GM12878 (cell line): ENCODE data around the gene TMEM63B. TPM values are rescaled to one million over a fixed set of nuclear protein-coding genes. Genes with fewer than 3 reads are reported as not detected.

Experiments used
- ATAC-seq: fragments of 200-7000 bp; cut with Tn5 transposase; 3 replicates; pipeline ENCODE4 v1.9.1; 2020; ENCODE audit warnings: mild to moderate bottlenecking, moderate library complexity
- BruUV-seq: library from RNA; stranded (reverse); fragments of 400-500 nt; replicated peaks from 2 replicates; lab custom pipeline; 2021; lab: Mats Ljungman, UMichigan
- CTCF ChIA-PET: fragments of 300-600 bp; sonication (Branson Sonifier 250); formaldehyde crosslinking; extraction: SDS; loops from one replicate; lab custom pipeline; 2021; ENCODE audit warnings: inconsistent platforms; lab: Yijun Ruan, JAX
- POLR2A ChIA-PET: fragments of 350-600 bp; formaldehyde crosslinking; extraction: SDS; loops from one replicate; lab custom pipeline; 2021; ENCODE audit warnings: inconsistent platforms; lab: Charles Lee
- RAD21 ChIA-PET: fragments of 300-600 bp; sonication (Branson Sonifier 250); formaldehyde crosslinking; loops from one replicate; lab custom pipeline; 2023; ENCODE audit warnings: antibody characterized with exemption; ENCODE audit not compliant: unreplicated experiment; lab: Charles Lee
- SMC1A ChIA-PET: fragments of 300-600 bp; sonication (Branson Sonifier 250); formaldehyde crosslinking; loops from one replicate; lab custom pipeline; 2023; ENCODE audit not compliant: unreplicated experiment, uncharacterized antibody; lab: Charles Lee
- DNase-seq: peaks from one replicate; pipeline ENCODE4 v3.0.0-alpha.2; 2011; ENCODE audit warnings: low read depth, low spot score
- FAIRE-seq: peaks from 3 replicates; lab custom pipeline; 2011; peaks lifted over from hg19 to GRCh38; lab: Jason Lieb, UNC
- H2AFZ ChIP-seq: 2 replicates; pipeline ENCODE4 v1.6.0; 2011; ENCODE audit warnings: low read depth, low read length, control low read depth; ENCODE audit not compliant: control insufficient read depth
- H3K27ac ChIP-seq: 2 replicates; pipeline ENCODE4 v1.5.1; 2011; ENCODE audit warnings: control low read depth; ENCODE audit not compliant: control insufficient read depth, insufficient read depth
- H3K27me3 ChIP-seq, 2 experiments: replicated peaks in 1 of 2; 2 replicates each; pipeline versions ENCODE4 v1.6.0 to v1.6.1; 2011; ENCODE audit warnings: low read length in 1 of 2; ENCODE audit not compliant: control insufficient read depth in 2 of 2, insufficient read depth in 2 of 2
- H3K36me3 ChIP-seq, 2 experiments: 2 replicates each; pipeline ENCODE4 v1.5.1; 2011; ENCODE audit warnings: low read length in 1 of 2; ENCODE audit not compliant: control insufficient read depth in 2 of 2, insufficient read depth in 2 of 2
- H3K4me1 ChIP-seq: 2 replicates; pipeline ENCODE4 v1.6.1; 2011; ENCODE audit warnings: mild to moderate bottlenecking, low read length, moderate library complexity, mixed read lengths; ENCODE audit not compliant: control insufficient read depth, insufficient read depth
- H3K4me2 ChIP-seq: 2 replicates; pipeline ENCODE4 v1.6.0; 2011; ENCODE audit warnings: control low read depth; ENCODE audit not compliant: control insufficient read depth, insufficient read depth
- H3K4me3 ChIP-seq: fragments of 200-600 bp; sonication (generic); 2 replicates; pipeline ENCODE4 v1.5.1; 2016
- H3K79me2 ChIP-seq: 2 replicates; pipeline ENCODE4 v1.6.0; 2011; ENCODE audit warnings: low read length; ENCODE audit not compliant: control insufficient read depth, insufficient read depth
- H3K9ac ChIP-seq: 2 replicates; pipeline ENCODE4 v1.8.0; 2011; ENCODE audit warnings: low read length, control low read depth, mixed read lengths; ENCODE audit not compliant: control insufficient read depth, insufficient read depth
- H3K9me3 ChIP-seq: replicated peaks from 3 replicates; pipeline ENCODE4 v1.5.1; 2011; ENCODE audit warnings: mild to moderate bottlenecking, low read length; ENCODE audit not compliant: control insufficient read depth, insufficient read depth
- H4K20me1 ChIP-seq: 2 replicates; pipeline ENCODE4 v1.6.0; 2011; ENCODE audit not compliant: control insufficient read depth, insufficient read depth
- MXI1 ChIP-seq: fragments of 150-350 bp; IDR thresholded peaks from 2 replicates; pipeline ENCODE4 v1.6.1; 2011; ENCODE audit warnings: low read depth, mild to moderate bottlenecking, inconsistent platforms, low read length, improper control_type of control experiment
- NFYB ChIP-seq: IDR thresholded peaks from 2 replicates; pipeline ENCODE4 v1.6.1; 2011; ENCODE audit warnings: low read depth, mild to moderate bottlenecking, low read length, improper control_type of control experiment, moderate library complexity; ENCODE audit not compliant: insufficient read depth
- NR2C2 ChIP-seq: IDR thresholded peaks from 2 replicates; pipeline ENCODE4 v1.6.1; 2011; ENCODE audit warnings: borderline replicate concordance, low read depth; ENCODE audit not compliant: control insufficient read depth, insufficient read length
- POU2F2 ChIP-seq: IDR thresholded peaks from 3 replicates; pipeline ENCODE4 v1.6.1; 2011; ENCODE audit warnings: low read depth, mild to moderate bottlenecking, low read length, borderline replicate concordance
- RELA ChIP-seq: fragments of 450-650 bp; IDR thresholded peaks from 2 replicates; pipeline ENCODE4 v1.8.0; 2014; ENCODE audit warnings: borderline replicate concordance; ENCODE audit not compliant: partially characterized antibody
- SREBF1 ChIP-seq: IDR thresholded peaks from 2 replicates; pipeline ENCODE4 v1.6.1; 2012; ENCODE audit warnings: mild to moderate bottlenecking, low read length
- SUZ12 ChIP-seq: fragments of 200-600 bp; sonication (generic); IDR thresholded peaks from one replicate; pipeline ENCODE4 v1.6.1; 2018; ENCODE audit warnings: antibody characterized with exemption, mild to moderate bottlenecking; ENCODE audit not compliant: unreplicated experiment
- WGBS: methylation state at CpG from one replicate; pipeline ENCODE4 v1.1.6; 2016; ENCODE audit warnings: low lambda C conversion rate; ENCODE audit not compliant: insufficient replicate concordance, insufficient coverage; ENCODE audit errors: missing lambda C conversion rate; 5-methylcytosine and 5-hydroxymethylcytosine counted together
- in situ Hi-C: fragments of 300-500 bp; cut with MboI; formaldehyde crosslinking; loops from 9 replicates; pipeline ENCODE4 v1.14.3; 2018; ENCODE audit warnings: mixed read lengths
- intact Hi-C: fragments of 100-400 bp; cut with micrococcal nuclease; formaldehyde crosslinking; loops from one replicate; pipeline ENCODE4 v1.14.2; 2022; ENCODE audit not compliant: unreplicated experiment
- polyA plus RNA-seq, 11 experiments: library from polyadenylated mRNA; depleted of rRNA in 4 of 11; unstranded in 6 of 11; stranded (reverse) in 5 of 11; fragments of >200 nt; fragmentation: Nextera tagmentation in 4 of 11; fragmentation: Illumina TruSeq in 1 of 11; extraction: Ambion mirVana in 4 of 11; extraction: Trizol in 1 of 11; gene quantifications; 1 replicate in 1 of 11; 2 replicates in 10 of 11; pipeline versions ENCODE4 v1.2.1 to v1.2.3, GENCODE V29; 2011 to 2016; ENCODE audit warnings: inconsistent platforms in 2 of 11, missing spikeins in 2 of 11, low read depth in 1 of 11
- total RNA-seq, 4 experiments: library from RNA; depleted of rRNA in 3 of 4; stranded (reverse); fragments of >200 nt in 3 of 4; fragmentation: Illumina TruSeq in 1 of 4; extraction: Trizol in 1 of 4; gene quantifications; 2 replicates each; pipeline versions ENCODE4 v1.2.1 to v1.2.3, GENCODE V29; 2013 to 2021
- TF ChIP-seq, protein P1 (sequence below): fragments of 450-650 bp; formaldehyde crosslinking; IDR thresholded peaks from 2 replicates; pipeline ENCODE4 v1.5.0; 2022; ENCODE audit warnings: mild to moderate bottlenecking, missing genetic modification characterization
- TF ChIP-seq, protein P2 (sequence below): fragments of 150-350 bp; IDR thresholded peaks from 2 replicates; pipeline ENCODE4 v1.6.1; 2016; ENCODE audit warnings: low read depth, low read length

TMEM63B gene
- total and polyA plus RNA-seq, 10 of the 15 experiments (the other 5 are each of a cell fraction or from before 2014, with no cell fraction given), result 0.09 to 15.0 (median 7.1) TPM; not detected in 1

DNA sequence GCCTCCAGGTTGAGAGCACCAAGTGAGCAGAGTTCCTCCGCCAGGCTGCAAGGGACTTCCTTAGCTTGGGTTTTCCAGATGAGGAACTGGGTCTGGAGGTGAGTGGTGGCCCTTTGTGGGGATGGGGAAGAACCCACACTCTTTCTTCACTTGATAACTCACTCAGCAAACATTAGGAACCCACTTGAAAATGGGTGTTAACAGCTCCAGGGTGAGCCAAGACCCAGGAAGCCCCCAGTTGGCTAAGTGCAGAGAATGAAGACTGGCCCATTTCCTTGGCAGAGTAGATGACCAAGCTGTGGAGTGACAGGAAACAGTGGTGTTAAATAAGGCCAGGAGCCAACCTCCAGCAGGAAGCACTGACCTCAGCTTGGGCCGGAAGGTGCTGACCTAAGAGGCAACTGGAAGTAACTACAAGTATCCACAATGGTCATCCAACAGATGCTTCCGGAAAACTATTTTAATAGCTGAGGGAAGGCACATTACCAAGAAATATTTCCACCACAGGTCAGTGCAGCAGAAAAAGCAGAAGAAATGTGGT lies 22.8 kb upstream of the TMEM63B start:
- WGBS, result 96% methylated on average over 3 of the region's 3 CpGs

More for the DNA sequence above, 22.8 kb upstream of the TMEM63B start:
- Histone ChIP-seq H3K27me3 (no peaks in the 10 kb centered on the region), H3K9ac (no peak overlapping the region), H2AFZ (no peak overlapping the region), H3K9me3 (no peaks in the 10 kb centered on the region), H4K20me1 (no peaks in the 10 kb centered on the region), H3K79me2 (no peaks in the 10 kb centered on the region), H3K36me3 (peaks cover 20 to 23% of the 10 kb centered on the region in 2 experiments; a peak in 3 of 4 replicates), H3K4me1 (no peaks in the 10 kb centered on the region), H3K4me3 (no peak overlapping the region), H3K4me2 (no peak overlapping the region), H3K27ac (no peak overlapping the region)
- ATAC-seq (no peak), FAIRE-seq (no peak), DNase-seq (no peak)
- CTCF ChIA-PET, result interaction anchor here (1.0 kb wide), 1 partner anchor 17 kb away, joined by 3 read pairs; no protein-coding TSS in a partner anchor
- BruUV-seq, result no TSS peak
- in situ Hi-C loops (loop anchor here (10.0 kb wide), 2 partner anchors 50 to 130 kb away; partner anchors contain the start of gene CAPN11), intact Hi-C loops (no loop called here)
- SMC1A ChIA-PET, result no interaction called here
- RAD21 ChIA-PET, result no interaction called here
- POLR2A ChIA-PET, result no interaction called here
- no peak for TF ChIP-seq SREBF1
- TF ChIP-seq RELA, result no peak
- TF ChIP-seq, protein P1, sequence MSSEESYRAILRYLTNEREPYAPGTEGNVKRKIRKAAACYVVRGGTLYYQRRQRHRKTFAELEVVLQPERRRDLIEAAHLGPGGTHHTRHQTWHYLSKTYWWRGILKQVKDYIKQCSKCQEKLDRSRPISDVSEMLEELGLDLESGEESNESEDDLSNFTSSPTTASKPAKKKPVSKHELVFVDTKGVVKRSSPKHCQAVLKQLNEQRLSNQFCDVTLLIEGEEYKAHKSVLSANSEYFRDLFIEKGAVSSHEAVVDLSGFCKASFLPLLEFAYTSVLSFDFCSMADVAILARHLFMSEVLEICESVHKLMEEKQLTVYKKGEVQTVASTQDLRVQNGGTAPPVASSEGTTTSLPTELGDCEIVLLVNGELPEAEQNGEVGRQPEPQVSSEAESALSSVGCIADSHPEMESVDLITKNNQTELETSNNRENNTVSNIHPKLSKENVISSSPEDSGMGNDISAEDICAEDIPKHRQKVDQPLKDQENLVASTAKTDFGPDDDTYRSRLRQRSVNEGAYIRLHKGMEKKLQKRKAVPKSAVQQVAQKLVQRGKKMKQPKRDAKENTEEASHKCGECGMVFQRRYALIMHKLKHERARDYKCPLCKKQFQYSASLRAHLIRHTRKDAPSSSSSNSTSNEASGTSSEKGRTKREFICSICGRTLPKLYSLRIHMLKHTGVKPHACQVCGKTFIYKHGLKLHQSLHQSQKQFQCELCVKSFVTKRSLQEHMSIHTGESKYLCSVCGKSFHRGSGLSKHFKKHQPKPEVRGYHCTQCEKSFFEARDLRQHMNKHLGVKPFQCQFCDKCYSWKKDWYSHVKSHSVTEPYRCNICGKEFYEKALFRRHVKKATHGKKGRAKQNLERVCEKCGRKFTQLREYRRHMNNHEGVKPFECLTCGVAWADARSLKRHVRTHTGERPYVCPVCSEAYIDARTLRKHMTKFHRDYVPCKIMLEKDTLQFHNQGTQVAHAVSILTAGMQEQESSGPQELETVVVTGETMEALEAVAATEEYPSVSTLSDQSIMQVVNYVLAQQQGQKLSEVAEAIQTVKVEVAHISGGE, result no peak
- no peak for TF ChIP-seq POU2F2
- no peak for TF ChIP-seq SUZ12
- TF ChIP-seq MXI1, result no peak
- TF ChIP-seq NFYB, result no peak
- TF ChIP-seq NR2C2, result no peak
- TF ChIP-seq, protein P2, sequence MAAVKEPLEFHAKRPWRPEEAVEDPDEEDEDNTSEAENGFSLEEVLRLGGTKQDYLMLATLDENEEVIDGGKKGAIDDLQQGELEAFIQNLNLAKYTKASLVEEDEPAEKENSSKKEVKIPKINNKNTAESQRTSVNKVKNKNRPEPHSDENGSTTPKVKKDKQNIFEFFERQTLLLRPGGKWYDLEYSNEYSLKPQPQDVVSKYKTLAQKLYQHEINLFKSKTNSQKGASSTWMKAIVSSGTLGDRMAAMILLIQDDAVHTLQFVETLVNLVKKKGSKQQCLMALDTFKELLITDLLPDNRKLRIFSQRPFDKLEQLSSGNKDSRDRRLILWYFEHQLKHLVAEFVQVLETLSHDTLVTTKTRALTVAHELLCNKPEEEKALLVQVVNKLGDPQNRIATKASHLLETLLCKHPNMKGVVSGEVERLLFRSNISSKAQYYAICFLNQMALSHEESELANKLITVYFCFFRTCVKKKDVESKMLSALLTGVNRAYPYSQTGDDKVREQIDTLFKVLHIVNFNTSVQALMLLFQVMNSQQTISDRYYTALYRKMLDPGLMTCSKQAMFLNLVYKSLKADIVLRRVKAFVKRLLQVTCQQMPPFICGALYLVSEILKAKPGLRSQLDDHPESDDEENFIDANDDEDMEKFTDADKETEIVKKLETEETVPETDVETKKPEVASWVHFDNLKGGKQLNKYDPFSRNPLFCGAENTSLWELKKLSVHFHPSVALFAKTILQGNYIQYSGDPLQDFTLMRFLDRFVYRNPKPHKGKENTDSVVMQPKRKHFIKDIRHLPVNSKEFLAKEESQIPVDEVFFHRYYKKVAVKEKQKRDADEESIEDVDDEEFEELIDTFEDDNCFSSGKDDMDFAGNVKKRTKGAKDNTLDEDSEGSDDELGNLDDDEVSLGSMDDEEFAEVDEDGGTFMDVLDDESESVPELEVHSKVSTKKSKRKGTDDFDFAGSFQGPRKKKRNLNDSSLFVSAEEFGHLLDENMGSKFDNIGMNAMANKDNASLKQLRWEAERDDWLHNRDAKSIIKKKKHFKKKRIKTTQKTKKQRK, result no peak
